GM18873 (cell line): ENCODE results near the gene CDK5.

Experiments
- ATAC-seq: cut with Tn5 transposase; IDR thresholded peaks from one replicate; pipeline ENCODE4 v1.9.1; 2021; ENCODE audit warnings: mild to moderate bottlenecking, moderate library complexity, moderate number of reproducible peaks; ENCODE audit not compliant: unreplicated experiment, low FRiP score

CDK5 gene

GRCh38 chr7:151006590-151007300 is 51.0 kb downstream of the CDK5 start:
- no peak for ATAC-seq

GRCh38 chr7:151005566-151005965 is 52.1 kb downstream of the CDK5 start:
- no peak for ATAC-seq
